ENCODE measurements around the gene NCOA5.
A peak's percentile ranks its signal among the peaks of the same experiment; 100 is the strongest.

The NCOA5 gene

DNA sequence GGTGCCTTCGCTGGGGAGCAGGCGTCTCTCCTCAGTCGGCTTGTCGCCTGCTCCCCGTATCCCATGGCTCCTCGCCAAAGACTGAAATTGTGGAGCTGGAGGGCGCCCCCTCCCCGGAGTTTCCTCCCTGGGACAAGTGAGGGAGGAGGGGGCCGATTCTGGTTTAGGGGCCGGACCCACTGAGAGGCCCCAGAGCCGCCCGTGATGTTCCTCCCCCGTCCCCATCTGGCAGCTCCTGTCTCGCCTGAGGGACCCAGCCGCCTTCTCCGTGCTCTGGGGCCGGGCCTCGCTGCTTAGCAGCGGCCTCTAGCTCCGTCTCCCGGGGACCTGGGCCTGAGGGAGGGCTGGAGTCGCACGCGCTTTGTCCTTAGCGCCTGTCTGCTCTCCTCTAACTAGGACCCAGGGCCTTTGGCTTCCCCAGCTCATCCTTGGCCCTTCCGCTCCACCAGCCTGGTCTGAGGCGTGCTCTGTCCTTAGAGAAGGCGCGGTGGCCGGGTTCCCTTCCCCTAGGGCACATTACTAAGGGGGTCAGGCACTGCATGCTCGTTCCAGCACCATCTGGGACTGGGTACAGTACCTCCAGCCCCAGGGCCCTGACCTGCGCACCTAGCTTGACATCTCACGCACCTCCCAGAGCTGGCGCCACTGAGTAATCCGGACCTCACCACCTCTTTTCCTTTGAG lies 31.0 kb downstream of the NCOA5 start:
- DNase-seq: no peak

DNA sequence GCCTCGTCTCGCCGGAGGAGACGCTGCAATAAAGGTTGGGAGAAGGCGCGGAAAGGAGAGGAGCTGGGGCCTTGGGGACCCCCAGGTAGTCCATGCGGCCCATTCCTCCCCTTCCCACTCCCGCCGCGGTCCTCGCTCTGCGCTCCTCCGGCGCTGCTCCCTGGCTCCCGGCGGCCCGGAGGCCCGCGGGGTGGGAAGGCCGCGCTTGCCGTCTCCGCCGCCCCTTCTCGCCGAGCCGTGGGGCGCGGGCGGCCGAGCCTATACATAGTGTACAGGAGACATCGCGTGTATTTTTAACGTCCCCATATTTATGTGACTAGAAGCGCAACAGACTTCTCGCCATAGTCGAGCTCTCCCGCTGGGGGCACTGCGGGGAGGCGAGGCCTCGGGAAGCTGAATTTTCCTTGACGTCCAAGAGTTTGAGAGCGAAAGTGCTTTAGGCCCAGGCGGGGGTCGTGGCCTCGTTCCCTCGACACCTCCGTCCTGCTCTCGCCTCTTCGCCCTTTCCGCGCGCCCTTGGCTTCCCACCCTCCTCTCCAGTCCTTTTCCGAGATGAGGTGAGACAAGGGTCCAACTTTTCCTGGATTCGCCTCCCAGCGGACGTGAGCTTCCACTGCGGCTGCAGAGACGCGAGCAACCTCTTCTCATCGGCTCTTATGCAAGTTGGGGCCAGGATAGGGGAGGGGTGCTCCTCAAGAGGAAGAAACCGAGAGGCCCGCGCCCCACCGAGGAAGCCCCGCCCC lies 31.7 kb downstream of the NCOA5 start:
- no peak for DNase-seq

DNA sequence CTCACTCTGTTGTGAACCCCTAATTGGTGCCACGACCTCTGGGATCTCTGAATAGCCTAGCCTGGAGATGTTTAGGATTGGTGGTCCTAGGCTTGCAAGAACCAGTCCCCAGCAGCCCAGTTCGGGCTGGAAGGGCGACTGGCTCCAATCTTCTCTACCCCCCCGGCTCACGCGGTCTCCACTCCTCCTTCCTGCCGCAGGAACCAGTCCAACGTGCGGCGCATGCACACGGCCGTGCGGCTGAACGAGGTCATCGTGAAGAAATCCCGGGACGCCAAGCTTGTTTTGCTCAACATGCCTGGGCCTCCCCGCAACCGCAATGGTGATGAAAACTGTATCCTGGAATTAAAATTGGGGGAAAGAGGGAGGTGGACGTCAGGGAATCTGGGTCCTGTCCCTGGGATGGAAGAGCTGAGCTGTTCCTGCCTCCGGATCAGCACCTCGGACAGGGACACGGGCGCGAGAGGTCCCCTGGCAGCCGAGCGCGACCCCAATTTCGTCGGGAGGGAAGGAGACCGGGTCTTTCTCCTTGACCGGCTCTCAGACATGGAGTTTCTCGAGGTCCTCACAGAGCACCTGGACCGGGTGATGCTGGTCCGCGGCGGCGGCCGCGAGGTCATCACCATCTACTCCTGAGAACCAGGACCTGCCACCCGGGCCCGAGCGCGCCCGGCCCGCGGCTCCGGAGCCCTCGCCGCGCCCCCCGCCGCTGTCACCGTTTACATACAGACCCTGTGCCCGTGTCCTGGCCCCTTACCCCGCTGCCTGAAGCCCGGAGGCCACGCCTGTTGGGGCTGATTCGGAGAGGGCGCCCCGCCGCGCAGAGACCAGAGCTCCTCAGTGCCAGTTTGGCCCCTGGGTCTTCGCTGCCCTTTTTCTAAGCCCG lies 32.5 kb downstream of the NCOA5 start:
- DNase-seq: no peak

DNA sequence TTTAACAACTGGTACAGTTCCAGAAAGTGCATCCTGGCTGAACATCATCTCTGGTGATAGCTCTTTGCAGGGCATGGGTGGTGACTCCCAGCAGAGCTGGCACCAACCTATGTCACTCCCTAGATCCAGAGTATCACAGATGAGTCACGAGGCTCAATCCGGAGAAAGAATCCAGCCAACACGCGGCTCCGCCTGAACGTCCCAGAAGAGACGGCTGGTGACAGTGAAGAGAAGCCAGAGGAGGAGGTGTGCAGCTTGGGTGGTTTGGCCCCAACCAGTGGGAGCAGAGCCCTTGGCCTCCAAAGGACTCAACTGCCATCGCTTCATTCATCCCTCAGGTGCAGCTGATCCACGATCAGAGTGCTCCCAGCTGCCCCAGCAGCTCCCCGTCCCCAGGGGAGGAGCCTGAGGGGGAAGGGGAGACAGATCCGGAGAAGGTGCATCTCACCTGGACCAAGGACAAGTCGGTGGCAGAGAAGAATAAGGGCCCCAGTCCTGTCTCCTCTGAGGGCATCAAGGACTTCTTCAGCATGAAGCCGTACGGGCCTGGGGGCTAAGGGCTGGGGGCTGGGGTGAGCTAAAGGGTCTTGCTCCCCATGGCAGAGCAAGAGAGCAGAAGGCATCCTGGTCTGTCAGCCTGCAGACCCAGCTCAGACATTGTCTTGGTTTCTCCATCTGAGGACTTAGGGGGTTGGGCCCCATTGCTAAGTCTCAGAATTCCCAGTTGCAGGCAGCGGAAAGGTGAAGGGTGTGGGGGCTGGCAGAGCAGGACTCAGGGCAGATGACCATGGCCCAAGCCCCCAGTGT lies 33.5 kb downstream of the NCOA5 start:
- DNase-seq: no peak

DNA sequence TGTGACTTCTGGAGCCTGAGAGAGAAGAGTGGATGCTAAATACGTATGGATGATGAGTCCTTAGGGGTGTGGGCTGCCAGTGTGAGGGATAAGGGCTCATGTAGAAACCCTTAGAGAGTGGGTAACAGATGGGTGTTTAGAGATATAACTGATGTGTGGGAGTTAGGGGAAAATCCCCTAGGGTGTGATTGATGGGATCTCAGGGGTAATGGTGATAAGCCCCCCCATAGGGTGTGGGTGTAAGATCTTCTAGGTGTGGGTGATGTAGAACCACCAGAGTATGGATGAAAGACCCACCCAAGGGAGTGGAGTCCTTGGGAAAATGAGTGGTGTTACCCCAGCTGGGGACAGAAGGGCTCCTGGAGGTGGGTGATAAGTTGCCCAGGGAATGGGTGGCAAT lies 34.5 kb downstream of the NCOA5 start:
- no peak for DNase-seq

DNA sequence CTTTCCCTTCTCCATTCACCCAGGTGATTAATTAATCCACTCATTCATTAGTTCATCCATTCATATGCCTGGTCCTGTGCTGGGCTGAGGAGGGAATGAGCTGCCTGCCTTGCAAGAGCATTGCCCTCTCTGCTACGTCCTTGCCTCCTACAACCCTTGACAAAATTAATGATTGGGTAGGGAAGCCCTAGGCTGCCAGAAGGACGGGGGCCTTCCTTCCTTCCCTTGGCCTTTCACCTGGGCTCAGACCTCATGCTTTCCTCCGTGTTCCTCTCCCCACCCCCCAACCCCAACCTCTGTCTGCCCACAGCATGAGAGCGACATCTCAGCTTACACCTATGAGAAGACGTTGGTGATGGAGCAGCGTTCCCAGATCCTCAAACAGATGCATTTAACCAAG lies 35.2 kb downstream of the NCOA5 start:
- no peak for DNase-seq

DNA sequence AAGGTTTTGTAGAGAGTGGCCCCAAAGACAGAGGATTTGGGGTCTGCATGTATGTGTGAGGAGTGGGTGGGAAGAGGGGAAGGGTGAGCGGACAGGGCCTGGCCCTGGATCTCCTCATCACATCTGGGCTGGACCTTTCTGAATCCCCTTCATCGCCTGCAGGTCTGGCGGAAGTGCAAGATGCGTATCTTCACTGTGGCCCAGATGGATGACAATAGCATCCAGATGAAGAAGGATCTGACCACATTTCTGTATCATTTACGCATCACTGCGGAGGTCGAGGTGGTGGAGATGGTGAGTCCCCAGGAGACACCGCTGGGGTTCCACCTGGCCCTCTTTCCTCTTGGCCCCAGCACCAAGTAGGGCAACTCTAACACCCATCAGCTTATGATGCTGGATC lies 36.3 kb downstream of the NCOA5 start:
- no peak for DNase-seq

DNA sequence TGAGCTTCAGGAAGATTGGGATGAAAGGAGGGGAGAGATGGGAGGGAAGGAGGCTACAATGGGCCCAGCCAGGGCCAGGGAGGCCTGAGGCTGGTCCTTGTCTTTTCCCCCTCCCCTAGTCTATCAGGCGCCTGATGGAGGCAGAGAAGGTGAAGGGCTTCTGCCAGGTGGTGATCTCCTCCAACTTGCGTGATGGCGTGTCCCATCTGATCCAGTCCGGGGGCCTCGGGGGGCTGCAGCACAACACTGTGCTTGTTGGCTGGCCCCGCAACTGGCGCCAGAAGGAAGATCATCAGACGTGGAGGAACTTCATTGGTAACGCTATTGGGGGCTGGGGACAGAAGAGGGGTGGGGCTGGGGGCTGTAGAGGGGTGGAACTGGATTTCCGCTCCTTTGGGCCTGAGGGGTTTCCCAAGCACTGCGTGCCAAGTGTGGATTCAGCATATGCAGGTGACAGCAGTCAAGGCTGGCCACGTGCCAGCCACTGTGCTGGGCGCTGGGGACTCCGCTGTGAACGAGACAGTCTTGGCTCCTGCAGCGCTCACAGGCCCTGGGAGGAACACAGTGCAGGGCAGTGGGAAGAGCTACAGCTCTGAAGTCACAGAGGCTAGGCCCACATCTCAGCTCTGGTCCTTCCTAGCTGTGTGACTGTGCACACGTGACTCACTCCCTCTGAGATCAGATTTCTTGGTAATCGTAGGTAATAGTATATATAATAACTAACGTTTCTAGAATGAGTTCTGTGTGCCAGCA lies 38.0 kb downstream of the NCOA5 start:
- peak; percentile 53 for DNase-seq

DNA sequence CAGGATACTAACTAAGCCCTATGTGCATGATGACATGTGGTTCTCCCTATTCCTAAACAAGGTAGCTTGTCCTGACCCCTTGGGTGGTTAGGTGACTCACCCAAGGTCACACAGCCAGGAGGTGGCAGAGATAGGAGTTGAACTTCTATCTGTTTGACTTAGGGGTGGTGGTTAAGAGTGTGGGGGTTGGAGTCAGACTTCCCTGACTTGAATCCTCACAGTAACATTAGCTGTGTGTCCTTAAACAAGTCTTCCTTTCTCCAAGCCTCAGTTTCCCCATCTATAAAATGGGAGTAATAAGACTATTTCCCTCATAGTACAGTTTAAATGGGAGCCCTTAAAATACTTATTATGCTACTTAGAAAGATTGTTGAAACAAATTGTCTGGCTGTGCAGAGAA lies 38.9 kb downstream of the NCOA5 start:
- no peak for DNase-seq

DNA sequence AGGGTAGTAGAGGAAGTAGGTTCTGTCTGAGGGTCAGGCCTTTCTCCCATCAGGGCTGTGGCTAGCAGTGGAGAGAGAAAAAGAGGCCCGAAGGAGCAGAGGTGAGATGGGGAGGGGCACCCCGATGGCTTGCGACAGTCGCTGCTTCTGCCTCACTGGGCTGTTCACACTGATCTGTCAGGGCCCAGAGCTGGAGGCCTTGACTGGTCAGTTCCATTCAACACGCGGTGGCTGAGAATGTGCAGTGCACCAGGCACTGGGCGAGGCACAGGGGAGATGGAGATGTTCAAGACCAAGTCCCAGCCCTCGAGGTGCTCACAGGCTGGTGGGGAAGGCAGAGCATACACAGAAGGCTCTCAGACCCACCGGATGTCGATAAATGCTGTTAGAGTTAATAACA lies 39.3 kb downstream of the NCOA5 start:
- DNase-seq: no peak

DNA sequence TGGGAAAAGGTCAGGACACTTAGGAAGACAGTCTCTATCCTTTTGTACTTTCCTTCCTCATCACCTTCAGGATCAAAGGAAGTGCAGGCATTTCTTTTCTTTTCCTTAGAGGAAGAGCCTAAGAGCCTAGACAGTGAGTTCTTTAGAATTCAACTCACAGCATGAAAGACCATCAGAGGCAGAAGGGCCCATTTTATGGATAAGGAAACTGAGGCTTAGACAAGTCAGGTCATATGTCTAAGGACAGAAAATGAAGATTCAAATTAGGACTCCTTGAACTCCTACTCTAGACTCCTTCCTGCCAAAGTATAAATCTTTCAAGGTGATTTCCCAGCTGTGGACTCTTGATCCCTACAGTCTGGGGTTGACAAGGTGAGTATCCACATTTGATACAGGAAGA lies 39.9 kb downstream of the NCOA5 start:
- no peak for DNase-seq

DNA sequence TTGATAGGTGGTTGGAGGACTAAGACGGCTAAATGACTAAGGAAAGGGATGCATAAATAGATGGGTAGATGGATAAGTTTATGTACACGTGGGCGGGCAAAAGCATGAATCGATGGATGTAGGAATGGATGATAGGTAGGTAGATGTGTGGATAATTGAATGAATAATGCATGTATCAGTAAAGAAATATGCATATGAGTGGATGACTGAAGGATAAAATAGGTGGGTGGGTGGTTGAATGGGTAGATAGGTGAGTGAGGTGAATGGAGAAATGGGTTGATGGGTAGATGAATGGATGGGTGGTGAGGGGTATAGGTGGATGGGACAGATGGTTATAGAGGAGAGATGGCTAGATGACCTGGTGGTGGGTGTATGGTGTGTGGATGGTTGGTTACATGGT lies 40.6 kb downstream of the NCOA5 start:
- no peak for DNase-seq

DNA sequence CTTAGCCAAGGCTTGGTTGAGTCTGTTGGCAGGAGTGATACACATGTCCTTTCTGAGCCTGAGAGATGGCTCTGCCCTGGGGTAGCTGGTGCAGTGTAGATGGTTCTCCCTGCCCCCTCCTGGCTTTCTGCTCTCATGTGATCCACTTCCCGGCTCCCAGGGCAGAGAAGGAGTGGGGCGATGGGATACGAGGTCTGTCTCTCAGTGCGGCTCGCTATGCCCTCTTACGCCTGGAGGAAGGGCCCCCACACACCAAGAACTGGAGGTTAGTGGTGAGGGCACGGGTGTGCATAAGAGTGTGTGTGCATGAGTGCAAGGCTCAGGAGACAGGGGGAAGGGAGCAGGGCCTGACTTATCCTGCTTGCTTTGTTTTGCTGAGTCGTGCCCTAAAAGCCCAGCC lies 41.9 kb downstream of the NCOA5 start:
- DNase-seq: no peak

DNA sequence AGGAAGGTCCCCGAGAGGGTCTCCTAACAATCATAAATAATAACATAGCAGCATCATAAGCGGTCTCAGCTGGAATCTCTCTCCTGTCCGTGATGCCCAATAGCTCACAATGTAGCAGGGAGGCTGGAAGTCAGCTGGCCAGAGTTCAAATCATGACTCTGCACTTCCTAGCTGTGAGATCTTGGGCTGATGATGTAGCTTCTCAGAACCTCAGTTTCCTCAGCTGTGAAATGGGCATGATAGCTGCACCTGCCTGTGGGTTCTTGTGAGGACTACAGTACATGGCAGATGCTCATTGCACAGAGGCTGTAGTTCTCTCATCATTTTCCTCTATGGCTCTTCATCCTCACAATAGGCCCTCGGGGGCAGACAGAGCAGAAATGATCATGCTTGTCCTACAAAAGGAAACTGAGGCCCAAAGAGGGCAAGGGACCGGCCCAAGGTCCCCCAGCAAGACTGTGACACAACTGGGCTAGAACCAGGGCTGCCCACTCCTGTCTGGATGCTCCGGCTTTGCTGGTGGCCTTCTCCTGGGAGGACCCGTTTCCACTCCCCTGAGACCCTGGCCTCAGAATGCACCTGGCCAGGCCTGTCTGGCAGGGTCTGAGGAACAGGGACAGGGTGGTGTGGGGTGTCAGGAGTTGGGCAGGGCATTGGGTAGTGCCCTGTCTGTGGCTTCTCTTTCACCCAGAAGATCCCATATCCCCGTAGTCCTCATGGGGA lies 43.0 kb downstream of the NCOA5 start:
- no peak for DNase-seq

DNA sequence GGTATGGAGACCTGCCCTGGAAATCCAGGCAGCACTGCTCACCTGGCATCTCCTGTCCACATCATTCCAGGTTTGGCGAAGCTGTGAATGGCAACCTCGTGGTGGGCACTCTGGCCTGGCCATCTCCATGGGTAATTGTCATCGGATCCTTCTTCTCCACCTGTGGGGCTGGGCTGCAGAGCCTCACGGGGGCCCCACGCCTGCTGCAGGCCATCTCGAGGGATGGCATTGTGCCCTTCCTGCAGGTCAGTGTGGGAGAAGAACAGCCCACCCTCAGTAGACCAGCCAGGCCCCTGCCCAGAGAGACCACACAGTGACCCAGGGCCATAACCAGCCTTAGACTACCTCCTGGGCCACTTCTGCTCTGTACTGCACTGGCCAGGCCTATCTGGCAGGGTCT lies 44.9 kb downstream of the NCOA5 start:
- no peak for DNase-seq

DNA sequence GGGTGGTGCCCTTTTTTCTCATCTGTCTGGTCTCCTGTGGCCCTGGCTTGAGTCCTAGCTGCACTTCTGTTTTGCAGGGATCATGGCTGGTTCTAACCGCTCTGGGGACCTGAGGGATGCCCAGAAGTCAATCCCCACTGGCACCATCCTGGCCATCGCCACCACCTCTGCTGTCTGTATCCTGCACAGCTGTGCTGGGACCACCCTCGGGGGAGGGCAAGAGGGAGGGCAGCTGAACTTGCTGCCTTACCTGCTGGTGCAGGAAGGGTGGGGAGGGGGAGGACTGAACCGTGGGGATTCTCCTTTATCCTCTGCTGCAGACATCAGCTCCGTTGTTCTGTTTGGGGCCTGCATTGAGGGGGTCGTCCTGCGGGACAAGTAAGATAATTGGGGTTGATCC lies 46.2 kb downstream of the NCOA5 start:
- DNase-seq: no peak

DNA sequence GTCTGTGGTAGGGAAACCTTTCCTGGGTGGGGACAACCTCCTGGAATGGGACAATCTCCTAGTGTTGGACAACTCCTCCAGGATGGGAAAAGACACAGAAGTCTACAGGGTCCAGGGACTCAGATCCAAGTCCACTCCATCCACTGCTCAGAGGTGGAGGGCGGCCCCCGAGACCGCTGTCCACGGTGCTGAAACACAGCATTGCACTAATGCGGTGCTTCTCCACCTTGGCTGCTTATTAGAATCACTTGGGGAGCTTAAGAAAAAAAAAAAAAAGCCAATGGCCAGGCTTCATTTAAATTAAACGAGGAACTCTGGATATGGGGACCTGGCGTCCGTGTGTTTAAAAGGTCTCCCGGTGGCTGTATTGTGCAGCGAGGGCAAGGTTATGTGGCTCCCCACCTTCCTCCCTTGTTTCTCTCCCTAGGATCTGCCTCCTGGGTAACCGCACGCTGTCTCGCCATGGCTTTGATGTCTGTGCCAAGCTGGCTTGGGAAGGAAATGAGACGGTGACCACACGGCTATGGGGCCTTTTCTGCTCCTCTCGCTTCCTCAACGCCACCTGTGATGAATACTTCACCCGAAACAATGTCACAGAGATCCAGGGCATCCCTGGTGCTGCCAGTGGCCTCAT lies 48.7 kb downstream of the NCOA5 start:
- no peak for DNase-seq

DNA sequence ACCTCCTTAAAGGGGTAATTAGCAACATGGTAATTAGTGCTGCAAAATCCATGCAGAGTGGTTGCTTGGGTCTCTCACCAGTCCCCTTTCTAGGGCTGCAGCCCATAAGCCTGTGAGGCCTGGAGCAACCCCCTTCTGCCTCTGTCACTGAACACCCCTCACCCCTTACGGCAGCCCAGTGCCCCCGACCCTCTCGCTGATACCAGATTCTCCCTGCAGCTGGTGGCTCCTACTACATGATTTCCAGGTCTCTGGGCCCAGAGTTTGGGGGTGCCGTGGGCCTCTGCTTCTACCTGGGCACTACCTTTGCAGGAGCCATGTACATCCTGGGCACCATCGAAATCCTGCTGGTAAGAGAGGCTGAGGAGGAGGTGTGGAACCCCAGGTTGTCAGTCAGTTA lies 52.7 kb downstream of the NCOA5 start:
- no peak for DNase-seq

DNA sequence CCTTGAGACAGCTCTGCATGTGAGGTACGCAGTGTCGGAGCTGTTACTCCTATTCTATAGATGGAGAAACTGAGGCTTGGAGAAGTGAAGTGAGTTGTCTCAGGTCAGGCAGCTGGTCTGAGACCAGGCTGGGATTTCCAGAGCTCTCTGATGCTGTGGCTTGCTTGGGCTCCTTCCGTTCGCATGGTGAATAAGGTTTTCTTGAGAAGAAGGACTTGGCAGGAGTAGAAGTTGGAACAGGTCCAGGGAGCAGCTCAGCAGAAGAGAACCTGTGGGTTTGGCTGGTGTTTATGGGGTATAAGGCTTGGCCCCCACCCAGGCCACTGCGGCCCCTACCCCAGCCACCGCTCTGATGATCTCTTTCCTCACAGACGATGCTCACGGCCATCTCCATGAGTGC lies 53.4 kb downstream of the NCOA5 start:
- no peak for DNase-seq

DNA sequence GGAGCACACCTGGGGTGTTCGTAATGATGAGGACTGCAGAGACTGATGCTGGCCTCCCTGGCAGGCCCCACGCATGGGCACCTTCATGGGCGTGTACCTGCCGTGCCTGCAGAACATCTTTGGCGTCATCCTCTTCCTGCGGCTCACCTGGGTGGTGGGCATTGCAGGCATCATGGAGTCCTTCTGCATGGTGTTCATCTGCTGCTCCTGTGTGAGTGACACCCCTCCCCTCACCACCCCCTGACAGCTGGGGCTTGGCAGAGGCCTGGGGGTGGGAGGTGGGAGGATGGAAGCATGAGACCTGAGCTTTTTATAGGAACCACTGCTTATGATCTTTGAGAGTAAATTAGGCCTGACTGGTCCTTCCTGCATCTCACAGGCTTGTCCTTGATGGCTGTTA lies 54.0 kb downstream of the NCOA5 start:
- no peak for DNase-seq

DNA sequence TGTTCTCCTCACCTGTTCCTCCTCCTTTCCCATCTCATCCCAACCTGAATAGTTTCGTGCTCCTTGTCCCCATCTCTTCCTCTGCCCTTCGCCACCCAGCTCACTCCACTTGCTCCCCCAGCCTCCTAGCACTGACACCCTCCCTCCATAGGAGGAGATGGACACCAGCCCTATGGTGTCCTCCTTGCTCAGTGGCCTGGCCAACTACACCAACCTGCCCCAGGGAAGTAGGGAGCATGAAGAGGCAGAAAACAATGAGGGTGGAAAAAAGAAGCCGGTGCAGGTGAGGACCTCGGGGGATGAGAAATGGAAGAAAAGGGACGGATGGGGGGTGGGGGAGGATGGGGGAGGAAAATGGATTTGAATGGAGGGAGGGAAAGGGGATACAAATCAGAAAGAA lies 54.5 kb downstream of the NCOA5 start:
- DNase-seq: no peak
